ENCODE data around the gene ASTN2. TPM values are rescaled to one million over a fixed set of nuclear protein-coding genes. Genes with fewer than 3 reads are reported as not detected.

The ASTN2 gene
- total and polyA plus RNA-seq, 2 experiments from 2014 or later: 7.0 to 24.6 TPM

DNA sequence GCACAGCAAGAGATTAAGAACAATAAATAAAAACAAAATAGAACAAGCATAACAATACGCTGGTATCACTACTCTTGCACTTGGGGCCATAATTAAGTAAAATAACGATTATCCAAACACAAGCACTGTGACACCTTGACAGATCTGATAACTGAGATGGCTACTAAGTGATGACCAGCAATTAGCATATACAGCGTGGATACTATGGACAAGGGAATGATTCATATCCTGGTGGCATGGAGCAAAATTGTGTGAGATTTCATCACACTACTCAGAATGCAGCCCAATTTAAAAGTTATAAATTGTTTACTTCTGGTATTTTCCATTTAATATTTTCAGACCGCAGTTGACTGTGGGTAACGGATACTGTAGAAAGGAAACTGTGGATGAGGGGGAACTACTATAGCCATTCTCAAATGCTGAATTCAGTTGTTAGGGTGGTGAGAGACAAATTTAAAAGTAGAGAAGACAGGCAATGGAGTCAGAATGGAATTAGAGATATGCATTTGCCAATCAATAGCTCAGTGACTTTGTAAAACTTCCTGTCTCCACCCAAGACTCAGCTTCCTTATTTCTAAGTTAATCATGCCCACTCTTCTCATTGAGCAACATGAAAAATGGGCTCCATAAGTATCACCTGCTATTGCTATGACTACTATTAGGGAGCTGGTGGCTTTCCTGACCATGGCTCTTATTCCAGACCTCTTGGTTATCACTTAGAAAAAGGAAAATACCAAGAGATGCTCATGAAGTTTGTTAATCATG lies 427.0 kb downstream of the ASTN2 start:
- Histone ChIP-seq H3K36me3 (ENCODE audit: insufficient read depth) (no peaks in the 10 kb centered on the region), H4K20me1 (replicated peaks; ENCODE audit: insufficient read depth) (no peaks in the 10 kb centered on the region; the same call in 1 of the 2 replicates), H3F3A (replicated peaks; ENCODE audit: low read depth) (no peaks in the 10 kb centered on the region), H3K4me3 (no peak overlapping the region), H3K9me2 (ENCODE audit: insufficient read depth) (peaks cover 5% of the 10 kb centered on the region; the same call in 1 of the 2 replicates), H3K4me2 (no peak overlapping the region), H3K4me1 (ENCODE audit: insufficient read depth) (peaks cover 40% of the 10 kb centered on the region), H3K79me2 (replicated peaks; ENCODE audit: insufficient read depth) (no peaks in the 10 kb centered on the region), H3K27me3 (ENCODE audit: insufficient read depth) (no peaks in the 10 kb centered on the region), H3K27ac (ENCODE audit: low read depth) (no peak overlapping the region), H2AFZ (no peak overlapping the region)
- ATAC-seq: no peak
- Mint-ChIP-seq H3K9me3 (no peaks in the 10 kb centered on the region; the same call in 2 of the 3 replicates), H3K27me3 (ENCODE audit: insufficient read depth, low read depth, poor library complexity) (no peaks in the 10 kb centered on the region), H3K27ac (no peak overlapping the region), H3K4me3 (no peak overlapping the region), H3K4me1 (peaks cover 35% of the 10 kb centered on the region), H3K36me3 (ENCODE audit: low read depth) (no peaks in the 10 kb centered on the region)
- no peak for DNase-seq (ENCODE audit: low spot score)
- TF ChIP-seq ZNF114 (CRISPR knock-in tag; IDR thresholded peaks at IDR 0.05) (no peak), ZNF331 (CRISPR knock-in tag; IDR thresholded peaks at IDR 0.05; ENCODE audit: low read depth) (no peak), POLR2AphosphoS5 (IDR thresholded peaks at IDR 0.05; ENCODE audit: low read depth) (no peak), JUNB (IDR thresholded peaks at IDR 0.05; ENCODE audit: unreplicated experiment) (no peak)
- TF ChIP-seq, protein P1, sequence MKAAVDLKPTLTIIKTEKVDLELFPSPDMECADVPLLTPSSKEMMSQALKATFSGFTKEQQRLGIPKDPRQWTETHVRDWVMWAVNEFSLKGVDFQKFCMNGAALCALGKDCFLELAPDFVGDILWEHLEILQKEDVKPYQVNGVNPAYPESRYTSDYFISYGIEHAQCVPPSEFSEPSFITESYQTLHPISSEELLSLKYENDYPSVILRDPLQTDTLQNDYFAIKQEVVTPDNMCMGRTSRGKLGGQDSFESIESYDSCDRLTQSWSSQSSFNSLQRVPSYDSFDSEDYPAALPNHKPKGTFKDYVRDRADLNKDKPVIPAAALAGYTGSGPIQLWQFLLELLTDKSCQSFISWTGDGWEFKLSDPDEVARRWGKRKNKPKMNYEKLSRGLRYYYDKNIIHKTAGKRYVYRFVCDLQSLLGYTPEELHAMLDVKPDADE (IDR thresholded peaks at IDR 0.05): no peak
- TF ChIP-seq, protein P2, sequence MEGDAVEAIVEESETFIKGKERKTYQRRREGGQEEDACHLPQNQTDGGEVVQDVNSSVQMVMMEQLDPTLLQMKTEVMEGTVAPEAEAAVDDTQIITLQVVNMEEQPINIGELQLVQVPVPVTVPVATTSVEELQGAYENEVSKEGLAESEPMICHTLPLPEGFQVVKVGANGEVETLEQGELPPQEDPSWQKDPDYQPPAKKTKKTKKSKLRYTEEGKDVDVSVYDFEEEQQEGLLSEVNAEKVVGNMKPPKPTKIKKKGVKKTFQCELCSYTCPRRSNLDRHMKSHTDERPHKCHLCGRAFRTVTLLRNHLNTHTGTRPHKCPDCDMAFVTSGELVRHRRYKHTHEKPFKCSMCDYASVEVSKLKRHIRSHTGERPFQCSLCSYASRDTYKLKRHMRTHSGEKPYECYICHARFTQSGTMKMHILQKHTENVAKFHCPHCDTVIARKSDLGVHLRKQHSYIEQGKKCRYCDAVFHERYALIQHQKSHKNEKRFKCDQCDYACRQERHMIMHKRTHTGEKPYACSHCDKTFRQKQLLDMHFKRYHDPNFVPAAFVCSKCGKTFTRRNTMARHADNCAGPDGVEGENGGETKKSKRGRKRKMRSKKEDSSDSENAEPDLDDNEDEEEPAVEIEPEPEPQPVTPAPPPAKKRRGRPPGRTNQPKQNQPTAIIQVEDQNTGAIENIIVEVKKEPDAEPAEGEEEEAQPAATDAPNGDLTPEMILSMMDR (conservative IDR thresholded peaks at IDR 0.05; ENCODE audit: low read depth in 2 of 2): no peak

DNA sequence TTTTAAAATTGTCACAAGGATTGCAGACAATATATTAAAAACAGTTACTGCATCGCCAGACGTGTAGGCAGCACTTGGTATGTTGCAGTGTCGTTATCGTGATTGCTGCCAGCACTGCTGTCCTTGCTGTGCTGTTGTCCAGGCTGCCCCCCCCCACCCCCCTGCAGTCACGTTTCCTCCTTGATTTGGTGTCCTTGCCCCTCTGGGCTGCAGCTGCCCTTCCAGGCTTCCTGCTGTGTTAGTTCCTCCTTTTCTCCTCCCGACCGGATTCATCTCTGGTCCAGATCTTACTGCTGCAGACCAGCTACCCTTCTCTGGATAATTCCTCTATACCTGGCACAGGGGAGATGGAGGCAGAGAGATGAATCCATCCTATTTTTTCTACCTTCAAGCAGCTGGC lies 428.8 kb downstream of the ASTN2 start:
- H2AFZ ChIP-seq: no peak overlapping the region
- DNase-seq (ENCODE audit: low spot score) (no peak), ATAC-seq (no peak)
- no peaks in the 10 kb centered on the region for H3K36me3 ChIP-seq (ENCODE audit: insufficient read depth)
- Mint-ChIP-seq H3K27me3 (ENCODE audit: insufficient read depth, low read depth, poor library complexity) (no peaks in the 10 kb centered on the region), H3K4me3 (no peak overlapping the region), H3K4me1 (peaks cover 31% of the 10 kb centered on the region), H3K27ac (no peak overlapping the region), H3K9me3 (no peaks in the 10 kb centered on the region; the same call in 2 of the 3 replicates), H3K36me3 (ENCODE audit: low read depth) (no peaks in the 10 kb centered on the region)
- H3K4me2 ChIP-seq: 0 out of 2 replicates have a peak overlapping the region, but pooled peaks have one; percentile 43
- no peaks in the 10 kb centered on the region for H3K27me3 ChIP-seq (ENCODE audit: insufficient read depth)
- peaks cover 5% of the 10 kb centered on the region; the same call in 1 of the 2 replicates for H3K9me2 ChIP-seq (ENCODE audit: insufficient read depth)
- no peak overlapping the region for H3K4me3 ChIP-seq
- H3K4me1 ChIP-seq (ENCODE audit: insufficient read depth): peaks cover 35% of the 10 kb centered on the region
- H4K20me1 ChIP-seq (replicated peaks; ENCODE audit: insufficient read depth): no peaks in the 10 kb centered on the region; the same call in 1 of the 2 replicates
- H3K27ac ChIP-seq (ENCODE audit: low read depth): no peak overlapping the region
- no peaks in the 10 kb centered on the region for H3K79me2 ChIP-seq (replicated peaks; ENCODE audit: insufficient read depth)
- H3F3A ChIP-seq (replicated peaks; ENCODE audit: low read depth): no peaks in the 10 kb centered on the region
- TF ChIP-seq, protein P3, sequence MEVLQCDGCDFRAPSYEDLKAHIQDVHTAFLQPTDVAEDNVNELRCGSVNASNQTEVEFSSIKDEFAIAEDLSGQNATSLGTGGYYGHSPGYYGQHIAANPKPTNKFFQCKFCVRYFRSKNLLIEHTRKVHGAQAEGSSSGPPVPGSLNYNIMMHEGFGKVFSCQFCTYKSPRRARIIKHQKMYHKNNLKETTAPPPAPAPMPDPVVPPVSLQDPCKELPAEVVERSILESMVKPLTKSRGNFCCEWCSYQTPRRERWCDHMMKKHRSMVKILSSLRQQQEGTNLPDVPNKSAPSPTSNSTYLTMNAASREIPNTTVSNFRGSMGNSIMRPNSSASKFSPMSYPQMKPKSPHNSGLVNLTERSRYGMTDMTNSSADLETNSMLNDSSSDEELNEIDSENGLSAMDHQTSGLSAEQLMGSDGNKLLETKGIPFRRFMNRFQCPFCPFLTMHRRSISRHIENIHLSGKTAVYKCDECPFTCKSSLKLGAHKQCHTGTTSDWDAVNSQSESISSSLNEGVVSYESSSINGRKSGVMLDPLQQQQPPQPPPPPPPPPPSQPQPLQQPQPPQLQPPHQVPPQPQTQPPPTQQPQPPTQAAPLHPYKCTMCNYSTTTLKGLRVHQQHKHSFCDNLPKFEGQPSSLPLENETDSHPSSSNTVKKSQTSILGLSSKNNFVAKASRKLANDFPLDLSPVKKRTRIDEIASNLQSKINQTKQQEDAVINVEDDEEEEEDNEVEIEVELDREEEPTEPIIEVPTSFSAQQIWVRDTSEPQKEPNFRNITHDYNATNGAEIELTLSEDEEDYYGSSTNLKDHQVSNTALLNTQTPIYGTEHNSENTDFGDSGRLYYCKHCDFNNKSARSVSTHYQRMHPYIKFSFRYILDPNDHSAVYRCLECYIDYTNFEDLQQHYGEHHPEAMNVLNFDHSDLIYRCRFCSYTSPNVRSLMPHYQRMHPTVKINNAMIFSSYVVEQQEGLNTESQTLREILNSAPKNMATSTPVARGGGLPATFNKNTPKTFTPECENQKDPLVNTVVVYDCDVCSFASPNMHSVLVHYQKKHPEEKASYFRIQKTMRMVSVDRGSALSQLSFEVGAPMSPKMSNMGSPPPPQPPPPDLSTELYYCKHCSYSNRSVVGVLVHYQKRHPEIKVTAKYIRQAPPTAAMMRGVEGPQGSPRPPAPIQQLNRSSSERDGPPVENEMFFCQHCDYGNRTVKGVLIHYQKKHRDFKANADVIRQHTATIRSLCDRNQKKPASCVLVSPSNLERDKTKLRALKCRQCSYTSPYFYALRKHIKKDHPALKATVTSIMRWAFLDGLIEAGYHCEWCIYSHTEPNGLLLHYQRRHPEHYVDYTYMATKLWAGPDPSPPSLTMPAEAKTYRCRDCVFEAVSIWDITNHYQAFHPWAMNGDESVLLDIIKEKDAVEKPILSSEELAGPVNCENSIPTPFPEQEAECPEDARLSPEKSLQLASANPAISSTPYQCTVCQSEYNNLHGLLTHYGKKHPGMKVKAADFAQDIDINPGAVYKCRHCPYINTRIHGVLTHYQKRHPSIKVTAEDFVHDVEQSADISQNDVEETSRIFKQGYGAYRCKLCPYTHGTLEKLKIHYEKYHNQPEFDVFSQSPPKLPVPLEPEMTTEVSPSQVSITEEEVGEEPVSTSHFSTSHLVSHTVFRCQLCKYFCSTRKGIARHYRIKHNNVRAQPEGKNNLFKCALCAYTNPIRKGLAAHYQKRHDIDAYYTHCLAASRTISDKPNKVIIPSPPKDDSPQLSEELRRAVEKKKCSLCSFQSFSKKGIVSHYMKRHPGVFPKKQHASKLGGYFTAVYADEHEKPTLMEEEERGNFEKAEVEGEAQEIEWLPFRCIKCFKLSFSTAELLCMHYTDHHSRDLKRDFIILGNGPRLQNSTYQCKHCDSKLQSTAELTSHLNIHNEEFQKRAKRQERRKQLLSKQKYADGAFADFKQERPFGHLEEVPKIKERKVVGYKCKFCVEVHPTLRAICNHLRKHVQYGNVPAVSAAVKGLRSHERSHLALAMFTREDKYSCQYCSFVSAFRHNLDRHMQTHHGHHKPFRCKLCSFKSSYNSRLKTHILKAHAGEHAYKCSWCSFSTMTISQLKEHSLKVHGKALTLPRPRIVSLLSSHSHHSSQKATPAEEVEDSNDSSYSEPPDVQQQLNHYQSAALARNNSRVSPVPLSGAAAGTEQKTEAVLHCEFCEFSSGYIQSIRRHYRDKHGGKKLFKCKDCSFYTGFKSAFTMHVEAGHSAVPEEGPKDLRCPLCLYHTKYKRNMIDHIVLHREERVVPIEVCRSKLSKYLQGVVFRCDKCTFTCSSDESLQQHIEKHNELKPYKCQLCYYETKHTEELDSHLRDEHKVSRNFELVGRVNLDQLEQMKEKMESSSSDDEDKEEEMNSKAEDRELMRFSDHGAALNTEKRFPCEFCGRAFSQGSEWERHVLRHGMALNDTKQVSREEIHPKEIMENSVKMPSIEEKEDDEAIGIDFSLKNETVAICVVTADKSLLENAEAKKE (CRISPR knock-in tag; IDR thresholded peaks at IDR 0.05): no peak
- no peak for TF ChIP-seq ZNF331 (CRISPR knock-in tag; IDR thresholded peaks at IDR 0.05; ENCODE audit: low read depth)
- no peak for TF ChIP-seq EZH2phosphoT487 (IDR thresholded peaks at IDR 0.05; ENCODE audit: unreplicated experiment)
- no peak for TF ChIP-seq NANOG (IDR thresholded peaks at IDR 0.05; ENCODE audit: borderline replicate concordance)
- TF ChIP-seq CREB1 (CRISPR knock-in tag; IDR thresholded peaks at IDR 0.05; ENCODE audit: low read depth): no peak

Measured in GM23338 (cell line).